K562 (cell line): Measurements from ENCODE around the gene GCHFR. TPM values are rescaled to one million over a fixed set of nuclear protein-coding genes. Genes with fewer than 3 reads are reported as not detected.

Source experiments
- CTBP1 ChIP-seq: fragments of 450-650 bp; IDR thresholded peaks from 2 replicates; pipeline ENCODE4 v1.6.1; 2016; ENCODE audit warnings: borderline replicate concordance
- DMBX1 ChIP-seq: fragments of 250-450 bp; sonication (Bioruptor Pico); IDR thresholded peaks from 2 replicates; pipeline ENCODE4 v1.8.0; 2022; ENCODE audit warnings: inconsistent platforms, mild to moderate bottlenecking, moderate library complexity, borderline replicate concordance
- DPF2 ChIP-seq: fragments of 450-650 bp; IDR thresholded peaks from 2 replicates; pipeline ENCODE4 v1.6.1; 2016
- E2F3 ChIP-seq: fragments of 250-450 bp; sonication (Bioruptor Pico); IDR thresholded peaks from 2 replicates; pipeline ENCODE4 v1.4.0; 2020; ENCODE audit warnings: mild to moderate bottlenecking
- E2F4 ChIP-seq: sonication (generic); formaldehyde crosslinking; IDR thresholded peaks from 2 replicates; pipeline ENCODE4 v1.8.0; 2022; ENCODE audit warnings: mild to moderate bottlenecking, low read depth, missing genetic modification reagents
- HDAC1 ChIP-seq, 2 experiments: fragments of 450-650 bp; IDR thresholded peaks; 2 replicates each; pipeline ENCODE4 v1.6.1; 2016 to 2017; ENCODE audit warnings: inconsistent platforms in 1 of 2, mild to moderate bottlenecking in 1 of 2, moderate library complexity in 1 of 2
- HDAC2 ChIP-seq: fragments of 450-650 bp; IDR thresholded peaks from 2 replicates; pipeline ENCODE4 v1.6.1; 2016; ENCODE audit warnings: mild to moderate bottlenecking
- LCOR ChIP-seq: sonication (generic); formaldehyde crosslinking; IDR thresholded peaks from 2 replicates; pipeline ENCODE4 v1.8.0; 2022; ENCODE audit warnings: mild to moderate bottlenecking, missing genetic modification reagents
- MCM2 ChIP-seq: fragments of 450-650 bp; IDR thresholded peaks from 2 replicates; pipeline ENCODE4 v1.6.1; 2017; ENCODE audit warnings: low read depth, mild to moderate bottlenecking
- MTA3 ChIP-seq: fragments of 450-650 bp; formaldehyde crosslinking; IDR thresholded peaks from 2 replicates; pipeline ENCODE4 v1.6.1; 2017; ENCODE audit warnings: mild to moderate bottlenecking, borderline replicate concordance
- NELFE ChIP-seq: IDR thresholded peaks from 2 replicates; pipeline ENCODE4 v1.6.1; 2011; ENCODE audit warnings: mild to moderate bottlenecking; ENCODE audit not compliant: insufficient read depth, insufficient read length
- NFIC ChIP-seq: fragments of 450-650 bp; IDR thresholded peaks from 2 replicates; pipeline ENCODE4 v1.6.1; 2017; ENCODE audit warnings: mild to moderate bottlenecking, inconsistent platforms
- NR3C1 ChIP-seq: sonication (generic); formaldehyde crosslinking; IDR thresholded peaks from 2 replicates; pipeline ENCODE4 v1.8.1; 2022; ENCODE audit warnings: missing genetic modification reagents
- PTBP1 ChIP-seq: fragments of 200-400 bp; formaldehyde crosslinking; IDR thresholded peaks from 2 replicates; pipeline ENCODE4 v1.6.1; 2017; ENCODE audit warnings: low read depth, low read length
- SMAD1 ChIP-seq: fragments of 150-350 bp; IDR thresholded peaks from 2 replicates; pipeline ENCODE4 v1.6.1; 2014; ENCODE audit warnings: low read length, low read depth; ENCODE audit not compliant: partially characterized antibody
- SMAD4 ChIP-seq: fragments of 250-450 bp; sonication (Bioruptor Pico); conservative IDR thresholded peaks from 2 replicates; pipeline ENCODE4 v1.8.0; 2021; ENCODE audit warnings: inconsistent platforms, mild to moderate bottlenecking, moderate library complexity
- SRSF9 ChIP-seq: fragments of 200-400 bp; formaldehyde crosslinking; IDR thresholded peaks from 2 replicates; pipeline ENCODE4 v1.6.1; 2017; ENCODE audit warnings: low read depth, low read length, borderline replicate concordance
- TAF9B ChIP-seq: fragments of 450-650 bp; IDR thresholded peaks from 2 replicates; pipeline ENCODE4 v1.6.1; 2018; ENCODE audit warnings: mild to moderate bottlenecking; ENCODE audit not compliant: partially characterized antibody
- TRIM28 ChIP-seq: fragments of 450-650 bp; IDR thresholded peaks from 2 replicates; pipeline ENCODE4 v1.6.1; 2017
- TSHZ1 ChIP-seq: fragments of 250-450 bp; sonication (Bioruptor Pico); IDR thresholded peaks from 2 replicates; pipeline ENCODE4 v1.4.0; 2020; ENCODE audit warnings: mild to moderate bottlenecking, moderate library complexity
- WHSC1 ChIP-seq: IDR thresholded peaks from one replicate; pipeline ENCODE4 v1.6.1; 2012; ENCODE audit warnings: low read length, control low read depth, inconsistent platforms
- ZNF398 ChIP-seq: fragments of 250-450 bp; sonication (Bioruptor Pico); IDR thresholded peaks from 2 replicates; pipeline ENCODE4 v1.8.0; 2021; ENCODE audit warnings: moderate library complexity, mild to moderate bottlenecking, inconsistent platforms
- ZNF644 ChIP-seq: fragments of 200-800 bp; sonication (Bioruptor generic); IDR thresholded peaks from 2 replicates; pipeline ENCODE4 v1.6.1; 2016; ENCODE audit warnings: low read depth, missing genetic modification characterization, missing compliant biosample characterization
- polyA plus RNA-seq, 8 experiments: library from polyadenylated mRNA; depleted of rRNA in 4 of 8; stranded (reverse) in 5 of 8; unstranded in 3 of 8; fragments of >200 nt; fragmentation: Nextera tagmentation in 2 of 8; fragmentation: Illumina TruSeq in 1 of 8; extraction: Ambion mirVana in 2 of 8; extraction: Trizol in 1 of 8; gene quantifications; 2 replicates each; pipeline versions ENCODE4 v1.2.1 to v1.2.3, GENCODE V29; 2011 to 2014; ENCODE audit warnings: inconsistent platforms in 1 of 8, missing spikeins in 1 of 8
- total RNA-seq, 7 experiments: library from RNA; depleted of rRNA in 6 of 7; stranded (reverse); fragments of >200 nt in 6 of 7; fragmentation: Illumina TruSeq in 2 of 7; extraction: Trizol in 2 of 7; gene quantifications; 2 replicates each; pipeline versions ENCODE4 v1.2.1 to v1.2.3, GENCODE V29; 2011 to 2021; ENCODE audit warnings: low replicate concordance in 1 of 7

GCHFR gene
- total and polyA plus RNA-seq, 9 of the 15 experiments (the other 6 are each of a cell fraction or from before 2014, with no cell fraction given): 8.7 to 83.5 (median 20.8) TPM

- peak; percentile 90 for TF ChIP-seq SMAD1
- 0 out of 2 replicates have a peak, but pooled peaks have one; percentile 25 for TF ChIP-seq E2F4 (CRISPR knock-in tag)
- TF ChIP-seq TSHZ1 (CRISPR knock-in tag): peak; percentile 13; the same call in 1 of the 2 replicates
- TF ChIP-seq NELFE: no peak
- TF ChIP-seq DPF2: peak; percentile 44
- peak; percentile 68 for TF ChIP-seq SMAD4 (CRISPR knock-in tag)
- TF ChIP-seq WHSC1: no peak
- 0 out of 2 replicates have a peak, but pooled peaks have one; percentile 73 for TF ChIP-seq NR3C1 (CRISPR knock-in tag)
- no peak for TF ChIP-seq PTBP1
- TF ChIP-seq LCOR (CRISPR knock-in tag): peak; percentile 26; the same call in 1 of the 2 replicates
- TF ChIP-seq SRSF9: no peak
- TF ChIP-seq ZNF644 (tag): no peak
- TF ChIP-seq NFIC: peak; percentile 100
- peak; percentile 31; the same call in 1 of the 2 replicates for TF ChIP-seq MTA3
- 0 out of 4 replicates have a peak, but pooled peaks of 1 of the 2 experiments have one; percentile 11 for TF ChIP-seq HDAC1 (IDR thresholded peaks at IDR 0.05)
- TF ChIP-seq CTBP1: peak; percentile 57
- no peak for TF ChIP-seq TAF9B
- TF ChIP-seq DMBX1 (CRISPR knock-in tag): peak; percentile 32; the same call in 1 of the 2 replicates
- no peak for TF ChIP-seq MCM2
- no peak for TF ChIP-seq ZNF398 (CRISPR knock-in tag)
- TF ChIP-seq HDAC2: peak; percentile 73; the same call in 1 of the 2 replicates
- 0 out of 2 replicates have a peak, but pooled peaks have one; percentile 68 for TF ChIP-seq E2F3 (CRISPR knock-in tag)
- no peak for TF ChIP-seq TRIM28
These were observed 708 bp upstream of the GCHFR start (continued) for GRCh38 chr15:40762919-40763800.
